HFFc6 (cell line): ENCODE results near the gene NTNG2. TPM values are rescaled to one million over a fixed set of nuclear protein-coding genes. Genes with fewer than 3 reads are reported as not detected.

Experiments
- DNase-seq: peaks from one replicate; pipeline ENCODE4 v3.0.0-alpha.2; 2018
- H3K27ac Mint-ChIP-seq: 2 replicates; pipeline ENCODE4 v1.8.0; 2020; ENCODE audit warnings: mild to moderate bottlenecking, mixed read lengths
- H3K27me3 Mint-ChIP-seq: 2 replicates; pipeline ENCODE4 v1.8.0; 2021; ENCODE audit warnings: mild to moderate bottlenecking, moderate library complexity, mixed read lengths; ENCODE audit not compliant: insufficient read depth
- H3K36me3 Mint-ChIP-seq: 2 replicates; pipeline ENCODE4 v1.8.0; 2021; ENCODE audit warnings: low read depth, mixed read lengths
- H3K4me1 Mint-ChIP-seq: 2 replicates; pipeline ENCODE4 v1.8.0; 2020; ENCODE audit warnings: low read depth, mixed read lengths
- H3K4me3 Mint-ChIP-seq: 2 replicates; pipeline ENCODE4 v1.8.0; 2020; ENCODE audit warnings: mild to moderate bottlenecking, moderate library complexity, mixed read lengths
- H3K9me3 Mint-ChIP-seq: 2 replicates; pipeline ENCODE4 v1.8.0; 2020; ENCODE audit warnings: mild to moderate bottlenecking, mixed read lengths
- total RNA-seq, 6 experiments: library from RNA; stranded (reverse); fragmentation: NEBNext Ultra II Directional; extraction: Animal tissue kit (Norgen Biotek cat#: 25700); gene quantifications; 2 replicates in 1 of 6; 3 replicates in 5 of 6; pipeline ENCODE4 v1.2.3, GENCODE V29; 2021
- TF ChIP-seq, protein P1 (sequence below): fragments of 200-600 bp; sonication (generic); IDR thresholded peaks from 2 replicates; pipeline ENCODE4 v1.5.0; 2021; ENCODE audit warnings: antibody characterized with exemption, mild to moderate bottlenecking

Gene NTNG2
- total RNA-seq, 6 experiments from 2014 or later, result 0.41 to 0.82 (median 0.51) TPM

GRCh38 chr9:132232522-132232921 lies 70.7 kb downstream of the NTNG2 start:
- Mint-ChIP-seq H3K4me1 (peaks cover 4% of the 10 kb centered on the region; the same call in 1 of the 2 replicates), H3K27ac (no peak overlapping the region), H3K36me3 (no peaks in the 10 kb centered on the region), H3K4me3 (no peak overlapping the region), H3K27me3 (peaks cover 54% of the 10 kb centered on the region), H3K9me3 (no peaks in the 10 kb centered on the region)
- TF ChIP-seq, protein P1, sequence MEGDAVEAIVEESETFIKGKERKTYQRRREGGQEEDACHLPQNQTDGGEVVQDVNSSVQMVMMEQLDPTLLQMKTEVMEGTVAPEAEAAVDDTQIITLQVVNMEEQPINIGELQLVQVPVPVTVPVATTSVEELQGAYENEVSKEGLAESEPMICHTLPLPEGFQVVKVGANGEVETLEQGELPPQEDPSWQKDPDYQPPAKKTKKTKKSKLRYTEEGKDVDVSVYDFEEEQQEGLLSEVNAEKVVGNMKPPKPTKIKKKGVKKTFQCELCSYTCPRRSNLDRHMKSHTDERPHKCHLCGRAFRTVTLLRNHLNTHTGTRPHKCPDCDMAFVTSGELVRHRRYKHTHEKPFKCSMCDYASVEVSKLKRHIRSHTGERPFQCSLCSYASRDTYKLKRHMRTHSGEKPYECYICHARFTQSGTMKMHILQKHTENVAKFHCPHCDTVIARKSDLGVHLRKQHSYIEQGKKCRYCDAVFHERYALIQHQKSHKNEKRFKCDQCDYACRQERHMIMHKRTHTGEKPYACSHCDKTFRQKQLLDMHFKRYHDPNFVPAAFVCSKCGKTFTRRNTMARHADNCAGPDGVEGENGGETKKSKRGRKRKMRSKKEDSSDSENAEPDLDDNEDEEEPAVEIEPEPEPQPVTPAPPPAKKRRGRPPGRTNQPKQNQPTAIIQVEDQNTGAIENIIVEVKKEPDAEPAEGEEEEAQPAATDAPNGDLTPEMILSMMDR, result no peak
- DNase-seq, result no peak

DNA sequence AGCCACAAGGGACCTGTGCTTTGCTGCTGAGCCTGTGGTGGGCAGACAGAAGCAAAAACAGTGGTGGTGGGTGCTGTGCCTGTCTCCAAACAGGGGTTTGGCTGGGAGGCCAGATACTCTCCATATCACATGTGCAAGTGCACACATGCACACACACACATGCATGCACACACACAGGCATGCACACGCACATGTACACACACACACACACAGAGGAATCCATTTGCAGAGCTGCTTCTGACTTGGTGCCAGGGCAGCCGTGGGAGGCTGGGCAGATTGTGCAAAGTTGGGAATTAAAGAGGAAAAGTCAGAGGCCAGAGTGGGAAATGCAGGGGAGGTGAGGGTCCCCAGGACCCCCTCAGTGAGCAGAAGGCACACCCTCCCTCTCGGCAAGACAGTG lies 71.3 kb downstream of the NTNG2 start:
- no peaks in the 10 kb centered on the region for H3K36me3 Mint-ChIP-seq
- DNase-seq, result no peak
- no peak overlapping the region for H3K27ac Mint-ChIP-seq
- no peak overlapping the region for H3K4me3 Mint-ChIP-seq
- peaks cover 54% of the 10 kb centered on the region for H3K27me3 Mint-ChIP-seq
- peaks cover 4% of the 10 kb centered on the region; the same call in 1 of the 2 replicates for H3K4me1 Mint-ChIP-seq
- TF ChIP-seq, protein P1, result no peak
- no peaks in the 10 kb centered on the region for H3K9me3 Mint-ChIP-seq

GRCh38 chr9:132234535-132234934 lies 72.7 kb downstream of the NTNG2 start:
- H3K9me3 Mint-ChIP-seq, result no peaks in the 10 kb centered on the region
- no peak overlapping the region for H3K27ac Mint-ChIP-seq
- no peak overlapping the region for H3K4me3 Mint-ChIP-seq
- DNase-seq, result no peak
- H3K27me3 Mint-ChIP-seq, result peaks cover 48% of the 10 kb centered on the region
- H3K36me3 Mint-ChIP-seq, result no peaks in the 10 kb centered on the region
- TF ChIP-seq, protein P1, result no peak
- H3K4me1 Mint-ChIP-seq, result peaks cover 4% of the 10 kb centered on the region; the same call in 1 of the 2 replicates

DNA sequence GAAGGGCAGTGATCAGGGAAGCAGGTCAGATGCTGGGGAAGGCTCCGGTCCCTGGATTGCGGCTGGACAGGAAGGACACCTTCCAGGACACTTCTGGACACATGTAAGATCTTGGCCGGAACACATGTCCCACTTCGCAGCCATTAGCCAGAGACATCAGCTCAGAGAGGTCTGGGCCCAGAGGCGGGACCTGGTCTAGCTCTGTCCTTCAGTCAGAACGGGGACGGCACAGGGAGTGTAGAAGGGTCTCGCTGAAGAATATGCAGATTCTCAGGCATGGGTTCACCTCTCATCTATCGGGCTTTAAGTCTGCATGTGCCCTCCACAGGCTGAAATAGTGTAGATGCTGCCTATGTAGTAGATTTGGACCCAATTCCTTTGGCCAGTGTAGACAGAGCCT lies 73.3 kb downstream of the NTNG2 start:
- H3K27ac Mint-ChIP-seq, result no peak overlapping the region
- no peak overlapping the region for H3K4me3 Mint-ChIP-seq
- no peaks in the 10 kb centered on the region for H3K9me3 Mint-ChIP-seq
- no peak for DNase-seq
- H3K27me3 Mint-ChIP-seq, result peaks cover 53% of the 10 kb centered on the region
- TF ChIP-seq, protein P1, result no peak
- peaks cover 4% of the 10 kb centered on the region; the same call in 1 of the 2 replicates for H3K4me1 Mint-ChIP-seq
- H3K36me3 Mint-ChIP-seq, result no peaks in the 10 kb centered on the region

GRCh38 chr9:132235894-132236661 lies 74.2 kb downstream of the NTNG2 start:
- Mint-ChIP-seq H3K4me1 (peaks cover 4% of the 10 kb centered on the region; the same call in 1 of the 2 replicates), H3K4me3 (no peak overlapping the region), H3K9me3 (no peaks in the 10 kb centered on the region), H3K27me3 (peaks cover 52% of the 10 kb centered on the region), H3K27ac (no peak overlapping the region), H3K36me3 (no peaks in the 10 kb centered on the region)
- peak; percentile 34 for DNase-seq
- TF ChIP-seq, protein P1, result peak; percentile 97
